H54 (cell line): ENCODE measurements around the gene GGT6.

Experiments used
- DNase-seq: peaks from one replicate; pipeline ENCODE4 v3.0.0; 2011; ENCODE audit warnings: low spot score, mixed read lengths; ENCODE audit not compliant: insufficient read length
- FAIRE-seq: peaks from 3 replicates; lab custom pipeline; 2011; peaks lifted over from hg19 to GRCh38; lab: Jason Lieb, UNC
- POLR2A ChIP-seq: IDR thresholded peaks from 2 replicates; pipeline ENCODE4 v1.6.1; 2011; ENCODE audit warnings: low read depth, mild to moderate bottlenecking, low read length

The GGT6 gene

DNA sequence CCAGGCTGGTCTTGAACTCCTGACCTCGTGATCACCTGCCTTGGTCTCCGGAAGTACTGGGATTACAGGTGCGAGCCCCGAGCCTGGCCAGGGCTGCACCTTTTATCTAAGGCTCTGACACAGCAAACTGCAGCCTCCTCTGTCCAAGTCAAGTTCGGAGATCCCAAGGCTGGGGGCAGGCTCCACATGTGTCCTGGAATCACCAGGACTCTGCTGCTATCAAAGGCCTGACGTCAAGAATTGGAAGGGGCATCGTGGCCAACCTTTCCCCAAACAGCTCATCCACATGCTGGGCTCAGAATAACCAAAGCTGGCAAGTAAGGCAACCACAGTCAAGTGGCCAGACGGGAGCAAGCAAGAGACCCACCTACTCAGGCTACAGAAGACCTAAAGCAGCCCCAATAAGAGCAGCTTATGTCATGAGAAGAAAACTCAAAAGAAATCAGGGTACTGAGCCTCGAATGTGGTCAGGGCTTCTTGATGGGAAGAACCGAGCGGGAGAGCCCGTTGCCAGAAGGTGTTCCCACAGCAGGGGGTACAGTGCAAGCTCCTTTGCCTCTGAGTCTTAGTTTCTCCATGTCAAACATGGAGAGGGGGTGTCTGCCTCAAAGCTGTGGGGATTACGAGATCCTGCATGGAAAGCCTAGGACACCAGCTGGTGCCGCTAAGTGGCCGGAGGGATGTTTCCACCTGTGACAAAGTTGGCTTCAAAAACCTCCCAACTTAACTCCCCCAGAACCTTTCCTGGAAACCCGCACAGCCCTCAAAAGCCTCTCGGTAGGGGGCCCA, 13.1 kb downstream of the GGT6 start:
- no peak for TF ChIP-seq POLR2A
- no peak for DNase-seq
- no peak for FAIRE-seq

GRCh38 chr17:4545217-4545951, 15.0 kb downstream of the GGT6 start:
- FAIRE-seq: no peak
- TF ChIP-seq POLR2A: no peak
- no peak for DNase-seq

DNA sequence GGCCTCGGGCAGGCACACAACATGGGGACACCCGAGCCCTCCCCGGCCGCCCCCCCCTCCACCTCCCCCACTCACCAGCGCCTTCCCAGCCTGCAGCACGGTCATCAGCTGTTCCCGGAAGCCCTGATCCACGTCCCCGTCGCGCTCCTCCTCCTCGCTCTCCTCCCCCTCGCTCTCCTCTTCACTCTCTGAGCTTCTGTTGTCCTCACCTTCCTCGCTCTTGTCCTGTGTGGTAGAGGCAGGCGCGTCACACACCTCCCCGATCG, 15.5 kb downstream of the GGT6 start:
- FAIRE-seq (no peak), DNase-seq (no peak)

GRCh38 chr17:4544135-4544950, 16.0 kb downstream of the GGT6 start:
- FAIRE-seq (no peak), DNase-seq (no peak)
- TF ChIP-seq POLR2A: no peak

More for the DNA sequence above, 15.5 kb downstream of the GGT6 start:
- no peak for TF ChIP-seq POLR2A

DNA sequence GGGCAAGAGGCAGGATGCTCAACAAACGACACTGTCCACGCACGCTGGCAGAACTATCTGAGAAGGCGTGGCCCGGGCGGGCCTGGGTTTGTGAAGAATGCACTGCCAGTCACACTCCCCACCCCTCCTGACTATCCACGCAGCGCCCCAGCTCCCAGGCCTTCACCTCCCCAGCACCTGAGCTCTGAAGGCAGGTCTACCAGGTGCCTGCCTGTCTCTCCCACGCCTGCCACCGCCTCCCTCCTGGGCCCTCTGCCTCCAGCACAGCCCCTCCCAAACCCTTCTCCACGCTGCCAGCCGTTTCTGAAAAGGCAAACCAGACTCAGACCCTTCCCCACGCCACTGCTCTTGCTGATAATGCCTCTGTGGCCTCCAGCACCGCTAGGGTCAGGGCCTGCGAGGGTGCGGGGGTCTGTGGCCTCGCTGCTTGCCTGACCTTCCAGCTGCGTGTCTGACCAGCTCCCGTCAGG, 16.8 kb downstream of the GGT6 start:
- no peak for TF ChIP-seq POLR2A
- DNase-seq (no peak), FAIRE-seq (no peak)

DNA sequence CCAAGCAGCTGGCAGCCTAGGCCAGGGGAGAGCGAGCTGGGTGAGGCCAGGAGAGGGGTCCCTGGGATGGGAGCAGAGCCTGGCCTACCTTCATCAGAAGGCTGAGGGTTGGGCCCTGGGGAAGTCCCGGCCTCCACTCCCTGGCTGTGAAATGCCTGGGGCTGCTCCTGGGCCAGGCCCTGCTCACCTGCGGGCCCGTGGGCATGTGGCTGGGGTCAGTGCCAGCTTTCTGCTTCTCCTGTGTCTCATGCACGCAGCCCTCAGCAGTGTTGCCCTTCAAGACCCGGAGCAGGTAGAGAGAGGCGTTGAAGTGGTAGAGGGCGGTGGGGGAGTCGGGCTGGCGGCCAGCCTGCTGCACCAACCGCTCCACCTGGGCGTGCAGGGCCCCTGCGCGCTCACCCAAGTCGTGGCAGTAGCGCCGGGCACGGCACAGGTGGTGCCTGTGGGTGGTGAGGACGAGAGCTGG, 17.6 kb downstream of the GGT6 start:
- FAIRE-seq (no peak), DNase-seq (no peak)
- TF ChIP-seq POLR2A: no peak

DNA sequence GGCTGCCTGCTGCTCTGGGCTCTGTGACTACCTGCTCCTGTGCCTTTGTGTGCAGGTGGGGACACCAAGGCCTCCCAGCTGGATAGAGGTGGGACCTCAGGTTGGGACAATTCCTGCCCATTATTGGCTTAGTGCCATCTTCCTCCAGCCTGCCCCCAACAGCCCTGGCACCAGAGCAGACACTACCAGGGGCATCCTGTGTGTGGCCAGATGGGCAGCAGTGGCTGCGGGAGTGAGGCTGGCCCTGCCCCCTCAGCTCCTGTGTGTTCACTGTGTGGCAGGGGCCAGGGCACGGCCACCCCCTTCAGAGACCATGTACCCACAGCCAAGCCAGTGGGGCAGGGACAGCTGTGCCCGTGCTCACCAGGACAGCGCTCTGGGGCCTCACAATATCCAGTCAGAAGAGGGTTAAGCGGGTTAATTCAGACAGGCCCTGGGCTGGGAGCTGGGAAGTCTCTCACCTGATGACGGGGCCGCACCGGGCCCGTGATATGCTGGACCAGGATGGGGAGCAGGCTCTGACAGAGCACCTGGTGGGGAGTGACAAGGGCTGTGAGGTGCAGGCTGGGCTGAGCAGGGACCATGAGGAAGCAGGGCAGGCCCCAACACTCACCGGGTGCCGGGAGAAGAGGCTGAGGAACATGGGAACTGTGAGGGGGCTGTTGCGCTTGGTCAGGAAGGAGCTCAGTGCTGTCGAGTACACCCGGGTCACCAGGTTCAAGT, 18.2 kb downstream of the GGT6 start:
- DNase-seq (no peak), FAIRE-seq (no peak)
- TF ChIP-seq POLR2A: no peak

- TF ChIP-seq POLR2A: no peak
- FAIRE-seq (no peak), DNase-seq (no peak)
These were observed 18.9 kb downstream of the GGT6 start for GRCh38 chr17:4541328-4542002.

DNA sequence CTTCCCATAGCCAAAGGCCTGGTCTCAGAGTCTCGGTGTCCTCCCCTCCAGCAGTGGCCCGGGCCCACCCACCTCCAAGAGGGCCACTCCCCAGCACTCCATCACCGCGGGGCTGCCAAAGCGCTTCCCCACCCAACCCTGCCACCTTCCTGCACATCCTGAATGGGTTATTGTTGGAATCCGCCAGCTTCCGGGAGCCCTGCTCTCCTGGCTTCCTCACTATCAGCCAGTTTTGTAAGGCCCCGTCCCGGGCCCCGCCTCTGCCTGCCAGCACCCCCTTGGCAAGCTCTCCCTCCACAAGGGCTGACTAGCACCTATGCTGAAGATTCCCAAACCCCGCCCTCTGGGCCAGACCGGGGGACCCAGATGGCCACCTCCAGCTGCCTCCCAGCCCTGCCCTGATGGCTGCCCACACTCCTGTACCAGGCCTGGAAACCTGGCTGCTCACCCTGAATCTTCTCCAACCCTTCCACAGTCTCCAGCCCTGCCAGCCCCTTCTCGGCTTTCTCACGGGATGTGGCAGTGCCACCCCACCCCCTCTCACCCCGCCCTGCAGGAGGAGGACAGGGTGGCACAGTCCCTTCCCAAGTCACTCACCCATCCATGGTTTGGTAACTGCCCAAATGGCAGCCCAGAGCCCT, 19.6 kb downstream of the GGT6 start:
- no peak for DNase-seq
- no peak for FAIRE-seq
- TF ChIP-seq POLR2A: no peak

DNA sequence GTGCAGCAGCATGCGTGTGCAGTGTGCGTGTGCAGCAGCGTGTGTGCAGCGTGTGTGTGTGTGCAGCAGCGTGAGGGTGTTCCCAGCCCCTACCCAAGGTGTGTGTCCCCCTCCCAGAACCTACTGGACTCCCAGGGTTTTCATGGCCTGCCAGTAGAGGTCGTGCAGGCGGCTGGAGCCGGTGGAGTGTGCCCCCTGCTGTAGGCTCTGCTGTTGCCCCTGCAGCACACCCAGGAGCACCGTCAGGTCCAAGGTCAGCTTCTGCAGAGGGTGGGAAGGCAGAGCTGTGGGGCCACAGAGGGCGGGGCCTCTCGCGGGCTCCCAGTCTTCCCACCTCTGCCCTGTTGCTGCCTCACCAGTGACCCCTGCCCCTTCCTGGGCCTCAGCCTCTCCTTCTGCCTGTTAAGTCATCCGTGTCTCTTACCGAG, 20.1 kb downstream of the GGT6 start:
- TF ChIP-seq POLR2A: no peak
- FAIRE-seq (no peak), DNase-seq (no peak)

- no peak for FAIRE-seq
- DNase-seq: no peak
- TF ChIP-seq POLR2A: no peak
These were observed 20.7 kb downstream of the GGT6 start for GRCh38 chr17:4539576-4540223.

- no peak for TF ChIP-seq POLR2A
- DNase-seq (no peak), FAIRE-seq (no peak)
These were observed 21.4 kb downstream of the GGT6 start for GRCh38 chr17:4539025-4539424.
